ENCODE data around the gene PCSK5. TPM values are rescaled to one million over a fixed set of nuclear protein-coding genes. Genes with fewer than 3 reads are reported as not detected.

Gene PCSK5
- total RNA-seq, 1 experiment from 2014 or later = 7.5 TPM

- no peak overlapping the region for H2BK12ac ChIP-seq (ENCODE audit: insufficient read length, low read depth, low read length)
- H3K4me3 Mint-ChIP-seq = no peak overlapping the region
- H2BK120ac ChIP-seq (ENCODE audit: low read depth, low read length, poor library complexity, severe bottlenecking) = no peak overlapping the region
- peaks cover 2% of the 10 kb centered on the region; the same call in 1 of the 2 replicates for H3K79me2 ChIP-seq (ENCODE audit: insufficient read depth, low read length)
- 0 out of 7 replicates have a peak overlapping the region, but pooled peaks of 1 of the 3 experiments have one; percentile 11 for H3K27ac Mint-ChIP-seq
- no peaks in the 10 kb centered on the region for H3K9me3 Mint-ChIP-seq
- no peak overlapping the region for H3T11ph ChIP-seq (ENCODE audit: low read length)
- H3K9ac ChIP-seq (ENCODE audit: extremely low read depth, insufficient read length, low read length) = no peak overlapping the region
- H3K27ac ChIP-seq (ENCODE audit: insufficient read length, low read depth, low read length) = no peak overlapping the region
- H3K4me1 Mint-ChIP-seq = peaks cover 19 to 23% of the 10 kb centered on the region in 2 experiments
- no peak overlapping the region for H4K91ac ChIP-seq (ENCODE audit: insufficient read length, low read depth, low read length)
- no peak overlapping the region for H2AFZ ChIP-seq (ENCODE audit: low read length)
- no peak overlapping the region for H2BK20ac ChIP-seq (ENCODE audit: low read depth, low read length, poor library complexity, severe bottlenecking)
- TF ChIP-seq CTCF (conservative IDR thresholded peaks at IDR 0.05) = no peak
- no peak overlapping the region for H4K8ac ChIP-seq (replicated peaks; ENCODE audit: insufficient read length, low read depth, low read length)
- H3K27me3 Mint-ChIP-seq (ENCODE audit: low read depth) = no peaks in the 10 kb centered on the region
- no peaks in the 10 kb centered on the region for H3K9me3 ChIP-seq (ENCODE audit: control insufficient read depth, low read depth, low read length)
- H3K4ac ChIP-seq (ENCODE audit: low read depth, low read length) = no peak overlapping the region
- no peaks in the 10 kb centered on the region for H3K27me3 ChIP-seq (ENCODE audit: insufficient read depth, low read length)
- no peak overlapping the region for H3K18ac ChIP-seq (ENCODE audit: insufficient read length, low read depth, low read length)
- H3K14ac ChIP-seq (ENCODE audit: insufficient read depth, low read length) = no peak overlapping the region
- H4K20me1 ChIP-seq (ENCODE audit: control insufficient read depth, insufficient read depth, insufficient read length) = no peaks in the 10 kb centered on the region
- H2BK15ac ChIP-seq (ENCODE audit: low read depth, low read length) = no peak overlapping the region
- DNase-seq = no peak
- peaks cover 9% of the 10 kb centered on the region; the same call in 1 of the 2 replicates for H3K4me1 ChIP-seq (ENCODE audit: insufficient read depth, low read length)
- no peaks in the 10 kb centered on the region for H3K23me2 ChIP-seq (ENCODE audit: insufficient read length, low read depth, low read length, poor library complexity, severe bottlenecking)
- peaks cover 0 to 11% (median 9%) of the 10 kb centered on the region in 3 experiments; a peak in 4 of 7 replicates for H3K36me3 Mint-ChIP-seq (ENCODE audit: insufficient read depth in 1 of 3, low read depth in 3 of 3)
- WGBS (ENCODE audit: extremely low coverage, insufficient read length, low lambda C conversion rate) = no CpG with 5 or more reads among the region's 7 CpGs
- H3K56ac ChIP-seq (ENCODE audit: insufficient read length, low read depth, low read length) = no peak overlapping the region
- no peak overlapping the region for H2AK5ac ChIP-seq (ENCODE audit: insufficient read length, low read length)
- H4K5ac ChIP-seq (ENCODE audit: insufficient read length, low read depth, low read length) = no peak overlapping the region
- no peak overlapping the region for H3K4me2 ChIP-seq (ENCODE audit: insufficient read depth, insufficient read length, low read length)
- H3K23ac ChIP-seq (ENCODE audit: insufficient read length, low read depth, low read length) = no peak overlapping the region
- no peak overlapping the region for H2BK5ac ChIP-seq (ENCODE audit: insufficient read length, low read length)
- H3K79me1 ChIP-seq (ENCODE audit: insufficient read depth, low read depth, low read length, poor library complexity, severe bottlenecking) = no peaks in the 10 kb centered on the region
These were observed 43.5 kb downstream of the PCSK5 start for GRCh38 chr9:75933982-75934381.

Data from H9 (cell line).